Activated naive CD8-positive, alpha-beta T cell treated with anti-CD3 and anti-CD28 coated beads, Interleukin-2, amount 10 ng/mL, durations not matched to agents 7 days and 5 days (primary cell): Measurements from ENCODE around the gene CDK16. TPM values are rescaled to one million over a fixed set of nuclear protein-coding genes. Genes with fewer than 3 reads are reported as not detected.

Experiments
- ATAC-seq: fragments of 150-1000 bp; cut with Tn5 transposase; one replicate; pipeline ENCODE4 v1.10.0; 2021; ENCODE audit warnings: low read depth, moderate library complexity
- POLR2A ChIA-PET: fragments of 350-600 bp; sonication (Branson Sonifier 250); formaldehyde crosslinking; loops from one replicate; lab custom pipeline; 2021; ENCODE audit warnings: antibody characterized with exemption; lab: Charles Lee
- DNase-seq: peaks from one replicate; pipeline ENCODE4 v3.0.0; 2021
- H3K27ac Mint-ChIP-seq: one replicate; pipeline ENCODE4 v1.8.0; 2022; ENCODE audit warnings: mild to moderate bottlenecking, mixed read lengths
- H3K27me3 Mint-ChIP-seq: one replicate; pipeline ENCODE4 v1.8.0; 2022; ENCODE audit warnings: mild to moderate bottlenecking, moderate library complexity, mixed read lengths
- H3K36me3 Mint-ChIP-seq: one replicate; pipeline ENCODE4 v1.8.0; 2021; ENCODE audit warnings: mild to moderate bottlenecking, mixed read lengths
- H3K4me1 Mint-ChIP-seq: one replicate; pipeline ENCODE4 v1.8.0; 2021; ENCODE audit warnings: mixed read lengths
- H3K4me3 Mint-ChIP-seq: one replicate; pipeline ENCODE4 v1.8.0; 2022; ENCODE audit warnings: mild to moderate bottlenecking, moderate library complexity, mixed read lengths
- H3K9me3 Mint-ChIP-seq: one replicate; pipeline ENCODE4 v1.8.0; 2021; ENCODE audit warnings: mixed read lengths
- total RNA-seq, 2 experiments: library from RNA; stranded (reverse); gene quantifications; one replicate each; pipeline ENCODE4 v1.2.3, GENCODE V29; 2021

The CDK16 gene
- total RNA-seq, 2 experiments from 2014 or later: 62.3 to 67.1 TPM

DNA sequence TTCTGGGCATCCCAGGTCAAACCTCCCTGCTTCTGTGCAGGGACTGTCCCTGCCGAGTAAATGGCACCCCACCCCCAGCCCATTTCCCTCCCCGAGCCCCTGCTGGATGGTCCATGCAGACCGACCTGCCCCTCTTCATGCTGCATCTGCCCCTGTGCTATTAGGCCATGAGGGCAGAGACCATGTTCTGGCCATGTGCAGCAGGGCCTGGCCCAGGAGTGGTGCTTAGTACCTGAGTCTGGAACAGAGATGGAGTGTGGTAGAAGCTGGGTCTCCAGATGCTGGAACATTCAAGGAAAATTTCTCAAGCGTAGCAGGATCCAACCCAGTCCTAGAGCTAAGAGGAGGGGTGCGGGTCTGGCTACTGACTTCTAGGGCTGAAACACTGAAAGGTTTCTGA, 40.1 kb upstream of the CDK16 start:
- no peaks in the 10 kb centered on the region for H3K27me3 Mint-ChIP-seq
- DNase-seq (no peak), ATAC-seq (no peak)
- H3K4me3 Mint-ChIP-seq: no peak overlapping the region
- H3K9me3 Mint-ChIP-seq: no peaks in the 10 kb centered on the region
- H3K36me3 Mint-ChIP-seq: peaks cover 17% of the 10 kb centered on the region
- POLR2A ChIA-PET: no interaction called here
- H3K27ac Mint-ChIP-seq: no peak overlapping the region
- peaks cover 4% of the 10 kb centered on the region for H3K4me1 Mint-ChIP-seq

GRCh38 chrX:47179221-47179927, 39.1 kb upstream of the CDK16 start:
- H3K27me3 Mint-ChIP-seq: no peaks in the 10 kb centered on the region
- peaks cover 4% of the 10 kb centered on the region for H3K4me1 Mint-ChIP-seq
- POLR2A ChIA-PET: no interaction called here

DNA sequence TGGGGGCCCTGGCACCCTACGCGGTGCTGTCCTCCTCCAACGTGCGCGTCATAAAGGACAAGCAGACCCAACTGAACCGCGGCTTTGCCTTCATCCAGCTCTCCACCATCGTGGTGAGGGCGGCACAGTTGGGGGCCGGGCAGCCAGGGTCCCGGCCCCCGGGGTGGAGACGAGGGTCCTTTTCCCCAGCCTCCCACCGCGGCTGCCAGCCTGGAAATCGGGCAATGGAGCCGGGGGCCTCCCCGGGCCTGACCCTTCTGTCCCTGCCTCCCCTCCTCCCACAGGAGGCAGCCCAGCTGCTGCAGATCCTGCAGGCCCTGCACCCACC, 38.6 kb upstream of the CDK16 start:
- Mint-ChIP-seq H3K27me3 (no peaks in the 10 kb centered on the region), H3K36me3 (peaks cover 12% of the 10 kb centered on the region), H3K4me1 (peaks cover 4% of the 10 kb centered on the region), H3K27ac (no peak overlapping the region), H3K9me3 (no peaks in the 10 kb centered on the region), H3K4me3 (no peak overlapping the region)
- POLR2A ChIA-PET: no interaction called here
- ATAC-seq: no peak
- no peak for DNase-seq

More at GRCh38 chrX:47179221-47179927, 39.1 kb upstream of the CDK16 start:
- DNase-seq: no peak
- no peak for ATAC-seq
- H3K4me3 Mint-ChIP-seq: no peak overlapping the region
- H3K9me3 Mint-ChIP-seq: no peaks in the 10 kb centered on the region
- peaks cover 15% of the 10 kb centered on the region for H3K36me3 Mint-ChIP-seq
- no peak overlapping the region for H3K27ac Mint-ChIP-seq

GRCh38 chrX:47180346-47180745, 38.1 kb upstream of the CDK16 start:
- Mint-ChIP-seq H3K27ac (no peak overlapping the region), H3K9me3 (no peaks in the 10 kb centered on the region), H3K4me3 (no peak overlapping the region), H3K36me3 (peaks cover 12% of the 10 kb centered on the region), H3K27me3 (no peaks in the 10 kb centered on the region), H3K4me1 (peaks cover 4% of the 10 kb centered on the region)
- no peak for DNase-seq
- no peak for ATAC-seq
- POLR2A ChIA-PET: no interaction called here

DNA sequence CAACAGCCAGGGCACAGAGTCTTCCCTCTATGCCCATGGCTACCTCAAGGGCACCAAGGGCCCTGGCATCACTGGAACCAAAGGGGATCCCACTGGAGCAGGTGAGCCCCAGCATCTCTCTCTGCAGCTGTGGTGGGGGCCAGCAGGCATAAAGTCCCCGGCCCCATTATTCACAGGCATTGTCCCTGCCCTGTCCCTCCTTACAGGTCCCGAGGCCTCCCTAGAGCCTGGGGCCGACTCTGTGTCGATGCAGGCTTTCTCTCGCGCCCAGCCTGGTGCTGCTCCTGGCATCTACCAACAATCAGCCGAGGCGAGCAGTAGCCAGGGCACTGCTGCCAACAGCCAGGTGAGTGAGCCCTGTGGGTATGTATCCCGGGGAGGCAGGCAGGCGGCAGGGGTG, 37.2 kb upstream of the CDK16 start:
- Mint-ChIP-seq H3K9me3 (no peaks in the 10 kb centered on the region), H3K27ac (no peak overlapping the region), H3K4me1 (peaks cover 2% of the 10 kb centered on the region), H3K27me3 (no peaks in the 10 kb centered on the region), H3K4me3 (no peak overlapping the region), H3K36me3 (peaks cover 14% of the 10 kb centered on the region)
- POLR2A ChIA-PET: no interaction called here
- DNase-seq (no peak), ATAC-seq (no peak)

DNA sequence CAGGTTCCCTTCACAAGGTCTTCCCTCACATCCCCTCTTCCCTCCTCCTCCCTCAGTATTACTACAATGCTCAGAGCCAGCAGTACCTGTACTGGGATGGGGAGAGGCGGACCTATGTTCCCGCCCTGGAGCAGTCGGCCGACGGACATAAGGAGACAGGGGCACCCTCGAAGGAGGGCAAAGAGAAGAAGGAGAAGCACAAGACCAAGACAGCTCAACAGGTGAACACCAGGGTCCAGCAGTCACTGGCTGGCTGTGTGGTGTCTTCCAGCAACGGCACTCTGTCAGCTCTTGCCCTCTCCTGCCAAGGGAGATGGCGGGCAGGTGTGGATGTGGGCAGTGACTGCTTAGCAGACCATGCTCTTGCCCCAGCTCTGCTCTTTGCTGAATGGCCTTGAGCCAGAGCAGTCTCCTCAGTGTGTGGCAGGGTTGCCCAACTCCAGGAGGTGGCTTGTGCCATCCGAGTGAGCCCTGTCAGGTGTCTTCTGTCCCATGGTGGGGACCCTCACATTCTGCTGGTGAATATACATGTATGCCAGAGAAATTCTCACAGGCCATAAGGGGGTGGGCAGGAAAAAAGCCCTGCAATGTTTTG, 36.3 kb upstream of the CDK16 start:
- H3K27ac Mint-ChIP-seq: no peak overlapping the region
- peaks cover 15% of the 10 kb centered on the region for H3K36me3 Mint-ChIP-seq
- no peak overlapping the region for H3K4me3 Mint-ChIP-seq
- DNase-seq (no peak), ATAC-seq (no peak)
- no peaks in the 10 kb centered on the region for H3K9me3 Mint-ChIP-seq
- H3K4me1 Mint-ChIP-seq: no peaks in the 10 kb centered on the region
- POLR2A ChIA-PET: no interaction called here
- no peaks in the 10 kb centered on the region for H3K27me3 Mint-ChIP-seq

- POLR2A ChIA-PET: no interaction called here
- Mint-ChIP-seq H3K36me3 (peaks cover 10% of the 10 kb centered on the region), H3K4me1 (peaks cover 2% of the 10 kb centered on the region), H3K27ac (no peak overlapping the region), H3K9me3 (no peaks in the 10 kb centered on the region), H3K4me3 (no peak overlapping the region), H3K27me3 (no peaks in the 10 kb centered on the region)
- DNase-seq: no peak
- ATAC-seq: no peak
These were observed 34.0 kb upstream of the CDK16 start for GRCh38 chrX:47184486-47184885.

GRCh38 chrX:47185241-47185640, 33.2 kb upstream of the CDK16 start:
- Mint-ChIP-seq H3K4me3 (no peak overlapping the region), H3K9me3 (no peaks in the 10 kb centered on the region), H3K27ac (no peak overlapping the region), H3K4me1 (peaks cover 2% of the 10 kb centered on the region), H3K27me3 (no peaks in the 10 kb centered on the region), H3K36me3 (peaks cover 10% of the 10 kb centered on the region)
- DNase-seq: no peak
- POLR2A ChIA-PET: interaction anchor here (0.6 kb wide), 1 partner anchor 351 kb away, joined by 4 read pairs; no protein-coding TSS in a partner anchor
- ATAC-seq: no peak

DNA sequence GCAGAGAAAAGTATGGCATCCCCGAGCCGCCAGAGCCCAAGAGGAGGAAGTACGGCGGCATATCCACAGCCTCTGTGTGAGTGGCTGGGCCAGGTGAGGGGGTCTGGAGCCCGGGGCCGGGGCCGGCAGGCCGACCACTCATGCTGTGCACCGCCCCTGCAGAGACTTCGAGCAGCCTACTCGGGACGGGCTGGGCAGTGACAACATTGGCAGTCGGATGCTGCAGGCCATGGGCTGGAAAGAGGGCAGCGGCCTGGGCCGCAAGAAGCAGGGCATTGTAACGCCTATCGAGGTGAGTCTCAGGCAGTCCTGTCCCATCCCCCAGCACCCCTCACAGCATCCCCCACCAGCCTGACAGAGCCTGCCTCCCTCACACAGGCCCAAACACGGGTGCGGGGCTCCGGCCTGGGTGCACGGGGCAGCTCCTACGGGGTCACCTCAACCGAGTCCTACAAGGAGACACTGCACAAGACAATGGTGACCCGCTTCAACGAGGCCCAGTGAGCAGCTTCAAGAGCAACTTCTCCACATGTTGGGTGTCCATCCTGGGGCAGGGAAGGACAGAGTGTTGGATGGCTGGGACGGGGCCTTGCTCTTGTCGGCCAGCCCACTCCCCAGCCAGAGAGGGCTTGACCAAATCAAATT, 32.3 kb upstream of the CDK16 start:
- POLR2A ChIA-PET: no interaction called here
- Mint-ChIP-seq H3K27me3 (no peaks in the 10 kb centered on the region), H3K4me1 (peaks cover 5% of the 10 kb centered on the region), H3K36me3 (peaks cover 10% of the 10 kb centered on the region), H3K27ac (no peak overlapping the region), H3K4me3 (no peak overlapping the region), H3K9me3 (no peaks in the 10 kb centered on the region)
- DNase-seq (no peak), ATAC-seq (no peak)

- Mint-ChIP-seq H3K4me1 (peaks cover 5% of the 10 kb centered on the region), H3K9me3 (no peaks in the 10 kb centered on the region), H3K27ac (no peak overlapping the region), H3K27me3 (no peaks in the 10 kb centered on the region), H3K4me3 (no peak overlapping the region), H3K36me3 (peaks cover 10% of the 10 kb centered on the region)
- DNase-seq: no peak
- POLR2A ChIA-PET: no interaction called here
- no peak for ATAC-seq
These were observed 31.3 kb upstream of the CDK16 start for GRCh38 chrX:47187106-47187677.

DNA sequence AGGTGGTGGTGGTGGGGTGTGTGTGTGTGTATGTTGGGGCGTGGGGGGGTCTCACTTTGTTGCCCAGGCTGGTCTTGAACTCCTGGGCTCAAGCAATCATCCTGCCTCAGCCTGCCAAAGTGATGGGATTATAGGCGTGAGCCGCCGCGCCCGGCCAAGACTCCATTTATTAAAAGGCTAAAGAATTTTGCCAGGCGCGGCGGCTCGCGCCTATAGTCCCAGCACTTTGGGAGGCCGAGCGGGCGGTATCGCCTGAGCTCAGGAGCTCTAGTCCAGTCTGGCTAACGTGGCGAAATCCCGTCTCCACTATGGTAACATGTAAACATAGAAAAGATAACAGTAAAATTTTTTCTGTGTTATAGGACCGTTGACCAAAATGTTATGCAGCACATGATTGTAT, 28.6 kb upstream of the CDK16 start:
- ATAC-seq (no peak), DNase-seq (no peak)
- H3K36me3 Mint-ChIP-seq: peaks cover 8% of the 10 kb centered on the region
- peaks cover 15% of the 10 kb centered on the region for H3K4me1 Mint-ChIP-seq
- no peak overlapping the region for H3K27ac Mint-ChIP-seq
- POLR2A ChIA-PET: interaction anchor here (2.2 to 2.9 kb wide), 2 partner anchors 43 to 45 kb away, joined by 11 to 31 read pairs; partner anchors contain the start of genes NDUFB11, RBM10 and USP11
- H3K9me3 Mint-ChIP-seq: no peaks in the 10 kb centered on the region
- H3K4me3 Mint-ChIP-seq: no peak overlapping the region
- H3K27me3 Mint-ChIP-seq: no peaks in the 10 kb centered on the region

DNA sequence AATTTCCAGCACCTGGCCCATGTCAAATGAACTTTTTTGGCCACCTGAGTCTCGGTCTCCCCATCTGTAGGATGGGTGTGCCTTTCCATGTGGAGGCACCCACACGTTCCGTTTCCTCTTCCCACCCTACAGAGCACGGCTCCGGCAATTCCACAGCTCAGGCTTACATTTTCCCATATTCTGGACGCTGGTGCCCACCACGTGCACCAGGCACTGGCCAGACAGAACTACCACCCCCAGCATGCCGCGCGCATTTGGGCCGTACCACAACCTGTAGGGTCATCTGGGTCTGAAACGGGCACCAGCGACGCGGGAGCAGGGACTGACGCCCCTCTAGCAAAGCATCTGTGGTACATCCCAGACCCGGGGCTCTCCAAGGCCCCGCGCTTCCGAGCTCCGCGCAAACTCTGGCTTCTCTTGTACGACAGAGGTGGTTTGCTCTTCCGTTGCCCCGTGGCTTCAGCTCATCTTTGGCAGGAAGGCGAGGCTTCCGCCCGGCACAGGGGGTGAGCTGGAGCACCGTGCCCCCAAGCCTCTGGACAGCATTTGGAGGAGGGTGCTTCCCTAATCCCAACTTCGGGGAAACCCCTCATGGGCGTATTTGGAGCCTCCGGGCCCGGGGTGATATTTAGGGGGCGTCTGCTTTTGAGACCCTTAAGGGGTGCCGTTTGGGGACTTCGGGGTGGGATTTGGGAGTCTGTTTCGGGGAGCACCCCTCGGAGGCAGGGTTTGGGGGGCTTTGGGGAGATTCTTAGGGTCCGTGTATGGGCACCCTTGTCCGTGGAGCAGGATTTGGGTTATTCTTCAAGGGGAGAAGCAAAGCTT, 27.8 kb upstream of the CDK16 start:
- H3K4me1 Mint-ChIP-seq: peaks cover 20% of the 10 kb centered on the region
- H3K4me3 Mint-ChIP-seq: peak overlapping the region; percentile 90
- peaks cover 6% of the 10 kb centered on the region for H3K36me3 Mint-ChIP-seq
- DNase-seq (peak; percentile 75), ATAC-seq (peak; percentile 78)
- no peaks in the 10 kb centered on the region for H3K27me3 Mint-ChIP-seq
- no peaks in the 10 kb centered on the region for H3K9me3 Mint-ChIP-seq
- POLR2A ChIA-PET: interaction anchor here (1.1 to 2.9 kb wide), 5 partner anchors 28 to 328 kb away, joined by 3 to 31 read pairs (median 11); partner anchors contain the start of genes CDK16, NDUFB11, RBM10 and USP11
- peak overlapping the region; percentile 95 for H3K27ac Mint-ChIP-seq

DNA sequence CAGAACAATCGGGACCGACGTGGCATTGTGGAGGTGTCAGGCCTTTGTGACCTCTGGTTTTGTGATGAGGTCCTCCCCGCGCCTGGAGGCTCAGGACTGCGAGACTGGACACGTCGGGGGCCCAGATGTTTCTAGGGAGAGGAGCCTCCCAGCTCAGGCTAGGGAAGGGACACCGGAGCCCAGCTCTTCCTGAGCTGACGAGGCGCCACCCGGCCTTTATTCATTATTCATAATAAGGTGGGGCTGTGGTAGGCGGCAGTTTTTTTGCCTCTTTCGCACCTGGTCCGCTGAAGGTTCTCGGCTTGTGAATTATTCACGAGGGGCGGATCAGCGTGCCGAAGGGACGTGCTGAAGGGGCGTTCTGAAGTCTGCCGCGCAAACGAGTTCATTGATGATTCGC, 27.1 kb upstream of the CDK16 start:
- Mint-ChIP-seq H3K4me1 (peaks cover 26% of the 10 kb centered on the region), H3K36me3 (peaks cover 9% of the 10 kb centered on the region), H3K9me3 (no peaks in the 10 kb centered on the region), H3K27ac (peak overlapping the region; percentile 95), H3K4me3 (peak overlapping the region; percentile 90), H3K27me3 (no peaks in the 10 kb centered on the region)
- ATAC-seq (peak; percentile 8), DNase-seq (peak; percentile 54)
- POLR2A ChIA-PET: interaction anchor here (1.0 to 2.9 kb wide), 6 partner anchors 27 to 332 kb away, joined by 3 to 31 read pairs (median 8); partner anchors contain the start of genes CDK16, NDUFB11, RBM10 and USP11
